ENCODE results near the gene ZBTB5. TPM values are rescaled to one million over a fixed set of nuclear protein-coding genes. Genes with fewer than 3 reads are reported as not detected.
"Not testable (repeated sequence)": the region's sequence is repeated elsewhere in the genome, so short reads cannot be mapped to it uniquely, and the experiment has no call there.

ZBTB5 gene
- 10 to 100 TPM; 15.0 to 23.3 (median 20.5) TPM for total RNA-seq

- H3K27ac ChIP-seq = peak within 1 kb of the TSS; percentile 99
- no peaks in the 10 kb centered on the region for H3K27me3 ChIP-seq
- peak within 1 kb of the TSS; percentile 82 to 99 (median 85) for H3K4me3 ChIP-seq
- TF ChIP-seq CTCF (IDR thresholded peaks at IDR 0.05) (peak in 1 of 6 experiments; percentile 4), POLR2A (IDR thresholded peaks at IDR 0.05) (peak in 2 of 4 donors; percentile 53 to 63)
- 0 to 1% methylated on average over 7 to 12 of the region's 52 CpGs for WGBS, 2 donors
- H3K4me1 ChIP-seq = peaks cover 12 to 54% (median 21%) of the 10 kb centered on the region in 3 donors
- intact Hi-C loops (cut with DNase I) = no loop called here
- no peaks in the 10 kb centered on the region for H3K36me3 ChIP-seq
- no peaks in the 10 kb centered on the region for H3K9me3 ChIP-seq
- peak; percentile 98 for DNase-seq
Observed at GRCh38 chr9:37465249-37466036, at the start of gene ZBTB5. TSS of gene ZBTB5 (minus strand) at chr9:37465450. CDS start at chr9:37442551, 22,899 bp downstream.

GRCh38 chr9:37514999-37515398 lies 49.7 kb upstream of the ZBTB5 start:
- no peak for DNase-seq
- no peaks in the 10 kb centered on the region for H3K9me3 ChIP-seq
- H3K4me3 ChIP-seq = no peak overlapping the region
- no peaks in the 10 kb centered on the region for H3K27me3 ChIP-seq
- TF ChIP-seq POLR2A (IDR thresholded peaks at IDR 0.05) (no peak), CTCF (IDR thresholded peaks at IDR 0.05) (no peak)
- peaks cover 0 to 22% (median 7%) of the 10 kb centered on the region in 3 donors for H3K4me1 ChIP-seq
- intact Hi-C loops (cut with DNase I) = no loop called here
- WGBS, 2 donors = 83 to 85% methylated on average over 7 of the region's 7 CpGs
- peak overlapping the region in 1 of 4 donors; percentile 53 for H3K27ac ChIP-seq
- H3K36me3 ChIP-seq = peaks cover 0 to 26% (median 0%) of the 10 kb centered on the region in 3 donors

- DNase-seq; H3K27me3 ChIP-seq; intact Hi-C loops (cut with DNase I); H3K4me3 ChIP-seq; H3K27ac ChIP-seq; H3K9me3 ChIP-seq: not testable (repeated sequence)
- WGBS, 2 donors = 89 to 93% methylated on average over 8 to 10 of the region's 10 CpGs
- H3K36me3 ChIP-seq = peaks cover 0 to 22% (median 0%) of the 10 kb centered on the region in 3 donors
- peaks cover 0 to 22% (median 7%) of the 10 kb centered on the region in 3 donors for H3K4me1 ChIP-seq
Observed at GRCh38 chr9:37514415-37514814, 49.2 kb upstream of the ZBTB5 start.

- H3K27ac ChIP-seq = no peak overlapping the region
- no peaks in the 10 kb centered on the region for H3K27me3 ChIP-seq
- no peak overlapping the region for H3K4me3 ChIP-seq
- TF ChIP-seq POLR2A (IDR thresholded peaks at IDR 0.05) (no peak), CTCF (IDR thresholded peaks at IDR 0.05) (no peak)
- DNase-seq = no peak
- intact Hi-C loops (cut with DNase I) = no loop called here
- H3K36me3 ChIP-seq = peaks cover 0 to 20% (median 0%) of the 10 kb centered on the region in 3 donors
- no peaks in the 10 kb centered on the region for H3K9me3 ChIP-seq
- peaks cover 0 to 22% (median 7%) of the 10 kb centered on the region in 3 donors for H3K4me1 ChIP-seq
- 6 to 65% methylated on average over 2 to 4 of the region's 12 CpGs for WGBS, 2 donors
Observed at GRCh38 chr9:37512437-37512836, 47.2 kb upstream of the ZBTB5 start.

GRCh38 chr9:37511016-37512010 lies 46.1 kb upstream of the ZBTB5 start:
- no peak overlapping the region for H3K4me3 ChIP-seq
- DNase-seq = no peak
- no peaks in the 10 kb centered on the region for H3K9me3 ChIP-seq
- no peak overlapping the region for H3K27ac ChIP-seq
- no peaks in the 10 kb centered on the region for H3K27me3 ChIP-seq
- WGBS, 2 donors = 76 to 97% methylated on average over 10 to 12 of the region's 15 CpGs
- intact Hi-C loops (cut with DNase I) = no loop called here
- H3K36me3 ChIP-seq = peaks cover 0 to 31% (median 0%) of the 10 kb centered on the region in 3 donors
- H3K4me1 ChIP-seq = peaks cover 0 to 18% (median 7%) of the 10 kb centered on the region in 3 donors
- TF ChIP-seq CTCF (IDR thresholded peaks at IDR 0.05) = no peak

- H3K36me3 ChIP-seq = peaks cover 0 to 42% (median 0%) of the 10 kb centered on the region in 3 donors
- 74 to 83% methylated on average over 5 of the region's 5 CpGs for WGBS, 2 donors
- H3K27ac ChIP-seq; H3K4me1 ChIP-seq; H3K9me3 ChIP-seq; H3K27me3 ChIP-seq; H3K4me3 ChIP-seq; intact Hi-C loops (cut with DNase I); DNase-seq: not testable (repeated sequence)
Observed at GRCh38 chr9:37510053-37510452, 44.8 kb upstream of the ZBTB5 start.
